ENCODE data around the gene PLSCR5. TPM values are rescaled to one million over a fixed set of nuclear protein-coding genes. Genes with fewer than 3 reads are reported as not detected.

PLSCR5 gene
- total and polyA plus RNA-seq, 8 donors: not detected

DNA sequence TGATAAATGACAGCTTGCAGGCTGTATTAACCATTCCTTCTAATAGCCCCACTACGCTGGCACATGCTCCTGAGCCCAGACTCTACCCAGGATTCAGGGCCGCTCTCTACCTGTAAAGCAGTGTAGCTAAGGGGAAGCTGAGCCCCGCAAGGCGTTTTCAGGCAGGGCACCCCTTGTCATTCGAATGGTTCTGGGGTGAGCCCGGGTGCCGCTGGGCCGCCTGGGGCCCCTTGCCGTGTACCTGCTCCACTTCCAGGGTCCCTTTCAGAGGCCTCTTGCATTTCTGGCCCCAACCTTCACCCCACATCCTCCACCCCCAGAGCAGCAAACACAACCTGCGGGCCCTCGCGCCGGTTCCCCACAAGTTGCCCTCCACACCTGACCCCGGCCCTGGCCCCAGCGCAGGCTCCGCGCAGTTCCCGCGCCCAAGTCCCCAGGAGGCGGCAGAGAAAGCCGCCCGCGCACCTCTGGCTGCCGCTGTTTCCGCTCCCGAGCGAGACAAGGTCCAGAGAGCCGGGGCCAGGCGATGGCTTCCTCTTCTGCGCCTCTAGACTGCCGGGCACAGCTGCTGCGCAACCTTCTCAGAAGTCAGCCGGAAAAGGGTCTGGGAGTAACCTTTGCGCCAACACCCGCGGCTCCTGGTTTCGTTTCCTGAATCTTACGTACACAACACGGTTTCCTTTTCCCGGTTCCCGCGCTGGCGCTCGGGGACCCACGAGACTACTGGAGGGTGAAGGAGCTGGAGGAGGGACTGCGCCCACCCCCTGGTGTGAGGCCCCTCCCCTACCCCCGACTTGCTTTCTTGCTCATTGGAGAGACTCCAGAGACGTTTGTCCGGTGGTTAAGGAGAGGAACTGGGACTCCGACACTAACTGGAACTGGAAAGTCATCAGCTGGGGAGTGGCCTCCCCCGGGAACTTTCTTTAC lies 60.9 kb downstream of the PLSCR5 start, which contains the start of gene PLSCR1:
TSS of gene PLSCR1 (minus strand) at position 606 of the 927 bp plus-strand sequence. CDS start 8,055 bp downstream, outside the sequence.
- DNase-seq: peak; percentile 87 to 95 (median 90)
- no peaks in the 10 kb centered on the region for H3K27me3 ChIP-seq
- peak; percentile 83 to 92 (median 88) for ATAC-seq
- H3K27ac ChIP-seq: peak within 1 kb of the TSS; percentile 90 to 98 (median 94)
- H3K4me3 ChIP-seq: peak within 1 kb of the TSS; percentile 58 to 78 (median 69)
- no peak for FAIRE-seq
- peaks cover 0 to 23% (median 22%) of the 10 kb centered on the region in 3 donors for H3K4me1 ChIP-seq
- H3K9me3 ChIP-seq: no peaks in the 10 kb centered on the region
- no peaks in the 10 kb centered on the region for H3K36me3 ChIP-seq
- intact Hi-C loops (cut with DNase I): no loop called here
- WGBS, 2 donors: 0 to 1% methylated on average over 51 of the region's 51 CpGs
- TF ChIP-seq, protein P1, sequence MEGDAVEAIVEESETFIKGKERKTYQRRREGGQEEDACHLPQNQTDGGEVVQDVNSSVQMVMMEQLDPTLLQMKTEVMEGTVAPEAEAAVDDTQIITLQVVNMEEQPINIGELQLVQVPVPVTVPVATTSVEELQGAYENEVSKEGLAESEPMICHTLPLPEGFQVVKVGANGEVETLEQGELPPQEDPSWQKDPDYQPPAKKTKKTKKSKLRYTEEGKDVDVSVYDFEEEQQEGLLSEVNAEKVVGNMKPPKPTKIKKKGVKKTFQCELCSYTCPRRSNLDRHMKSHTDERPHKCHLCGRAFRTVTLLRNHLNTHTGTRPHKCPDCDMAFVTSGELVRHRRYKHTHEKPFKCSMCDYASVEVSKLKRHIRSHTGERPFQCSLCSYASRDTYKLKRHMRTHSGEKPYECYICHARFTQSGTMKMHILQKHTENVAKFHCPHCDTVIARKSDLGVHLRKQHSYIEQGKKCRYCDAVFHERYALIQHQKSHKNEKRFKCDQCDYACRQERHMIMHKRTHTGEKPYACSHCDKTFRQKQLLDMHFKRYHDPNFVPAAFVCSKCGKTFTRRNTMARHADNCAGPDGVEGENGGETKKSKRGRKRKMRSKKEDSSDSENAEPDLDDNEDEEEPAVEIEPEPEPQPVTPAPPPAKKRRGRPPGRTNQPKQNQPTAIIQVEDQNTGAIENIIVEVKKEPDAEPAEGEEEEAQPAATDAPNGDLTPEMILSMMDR (IDR thresholded peaks at IDR 0.05): no peak

DNA sequence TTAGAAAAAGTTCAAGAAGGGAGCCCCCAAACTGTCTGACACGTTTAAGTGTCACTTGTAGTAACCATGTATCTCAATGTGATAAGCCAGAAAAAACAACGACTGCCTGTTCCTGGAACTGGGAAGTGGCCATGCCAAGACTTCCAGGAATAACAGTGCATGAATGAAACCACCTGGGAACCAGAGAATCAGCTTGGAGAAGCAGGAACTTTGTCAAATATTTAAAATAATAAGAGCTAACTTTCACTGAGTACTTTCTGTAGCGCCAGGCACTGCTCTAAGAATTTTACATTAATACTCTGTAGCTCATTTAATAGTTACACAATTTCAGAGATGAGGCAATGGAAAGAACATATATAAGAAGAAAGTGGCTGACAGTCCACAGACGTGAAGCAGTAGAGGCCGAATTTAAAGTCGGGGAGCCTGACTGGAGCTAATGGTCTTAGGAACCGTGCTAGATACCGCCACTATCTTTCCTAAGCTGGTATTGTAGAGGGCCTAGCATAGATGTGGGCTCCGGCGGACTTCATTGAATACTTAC lies 61.6 kb downstream of the PLSCR5 start:
- intact Hi-C loops (cut with DNase I): no loop called here
- H3K27me3 ChIP-seq: no peaks in the 10 kb centered on the region
- ATAC-seq (peak; percentile 34 to 54 (median 48)), DNase-seq (peak in 3 of 6 donors; percentile 31 to 43 (median 42)), FAIRE-seq (no peak)
- peak overlapping the region; percentile 58 to 78 (median 69) for H3K4me3 ChIP-seq
- TF ChIP-seq, protein P1 (IDR thresholded peaks at IDR 0.05): no peak
- H3K36me3 ChIP-seq: no peaks in the 10 kb centered on the region
- no peaks in the 10 kb centered on the region for H3K9me3 ChIP-seq
- WGBS, 2 donors: 3 to 8% methylated on average over 10 of the region's 10 CpGs
- H3K27ac ChIP-seq: peak overlapping the region; percentile 90 to 98 (median 94)
- H3K4me1 ChIP-seq: peaks cover 0 to 28% (median 23%) of the 10 kb centered on the region in 3 donors

DNA sequence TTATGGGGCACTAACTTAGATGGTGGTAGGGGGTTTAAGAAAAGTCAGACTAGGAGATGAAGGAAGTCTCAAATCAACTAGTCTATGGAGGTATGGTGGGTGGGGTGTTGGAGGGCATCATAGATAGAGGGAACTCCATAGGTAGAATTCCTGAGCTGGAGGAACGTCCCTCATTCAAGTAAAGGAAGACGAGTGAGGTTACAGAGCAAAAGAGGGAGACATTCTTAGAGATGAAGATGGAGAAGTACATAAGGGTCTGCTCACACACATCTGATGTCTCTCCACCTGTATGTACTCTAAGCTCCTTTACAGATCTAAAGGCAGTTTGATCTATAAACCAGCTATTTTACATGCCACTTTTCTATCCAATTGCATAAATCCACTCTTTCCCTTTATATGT lies 62.2 kb downstream of the PLSCR5 start:
- intact Hi-C loops (cut with DNase I): no loop called here
- H3K4me3 ChIP-seq: peak overlapping the region; percentile 58 to 78 (median 69)
- peak overlapping the region in 2 of 4 donors; percentile 98 for H3K27ac ChIP-seq
- 33 to 43% methylated on average over 2 of the region's 2 CpGs for WGBS, 2 donors
- H3K27me3 ChIP-seq: no peaks in the 10 kb centered on the region
- DNase-seq (no peak), ATAC-seq (no peak), FAIRE-seq (no peak)
- no peaks in the 10 kb centered on the region for H3K36me3 ChIP-seq
- H3K4me1 ChIP-seq: peaks cover 0 to 32% (median 23%) of the 10 kb centered on the region in 3 donors
- no peaks in the 10 kb centered on the region for H3K9me3 ChIP-seq
- TF ChIP-seq, protein P1 (IDR thresholded peaks at IDR 0.05): no peak

DNA sequence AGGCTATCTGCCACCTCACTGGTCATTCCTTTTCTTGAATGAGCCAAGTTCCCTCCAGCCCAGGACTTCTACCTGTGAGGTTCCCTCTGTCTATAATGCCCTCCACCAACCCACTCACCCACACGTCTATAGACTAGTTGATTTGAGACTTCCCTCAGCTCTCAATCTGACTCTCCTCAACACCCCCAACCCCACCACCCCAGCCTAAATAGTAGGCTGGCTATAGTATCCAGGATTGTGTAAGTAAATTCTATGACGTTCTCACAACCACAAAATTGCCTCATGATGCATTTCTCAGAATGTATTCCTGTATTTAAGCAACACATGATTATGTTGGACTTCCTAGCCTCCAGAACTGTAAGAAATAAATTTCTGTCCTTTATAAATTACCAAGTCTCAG lies 63.0 kb downstream of the PLSCR5 start:
- Histone ChIP-seq H3K9me3 (no peaks in the 10 kb centered on the region), H3K4me3 (peak overlapping the region in 3 of 4 donors; percentile 2 to 78 (median 74))
- no peak for ATAC-seq

More for the DNA sequence above, 63.0 kb downstream of the PLSCR5 start:
- peak overlapping the region in 2 of 4 donors; percentile 98 for H3K27ac ChIP-seq
- TF ChIP-seq, protein P1 (IDR thresholded peaks at IDR 0.05): no peak
- FAIRE-seq (no peak), DNase-seq (peak in 1 of 6 donors; percentile 25)
- H3K36me3 ChIP-seq: no peaks in the 10 kb centered on the region
- intact Hi-C loops (cut with DNase I): no loop called here
- H3K4me1 ChIP-seq: peaks cover 0 to 37% (median 23%) of the 10 kb centered on the region in 3 donors
- WGBS, 2 donors: 48 to 63% methylated on average over 2 of the region's 2 CpGs
- no peaks in the 10 kb centered on the region for H3K27me3 ChIP-seq

Measured in pancreas (tissue), 10 donors.